Kidney (tissue), 14 donors: ENCODE data around the gene PRAC1. TPM values are rescaled to one million over a fixed set of nuclear protein-coding genes. Genes with fewer than 3 reads are reported as not detected.
A peak's percentile ranks its signal among the peaks of the same experiment; 100 is the strongest.

Source experiments
- DNase-seq, 5 donors: peaks; one replicate each; pipeline ENCODE4 v3.0.0-alpha.2; 2013 to 2020
- FAIRE-seq: peaks from 2 replicates; lab custom pipeline; 2012; peaks lifted over from hg19 to GRCh38; lab: Jason Lieb, UNC
- H3K27ac ChIP-seq, 2 donors: one replicate each; pipeline ENCODE4 v1.7.0; 2013; ENCODE audit warnings: low read depth in 2 of 2, low read length in 2 of 2, inconsistent platforms in 1 of 2
- H3K27me3 ChIP-seq: one replicate; pipeline ENCODE4 v1.7.1; 2013; ENCODE audit warnings: low read length, inconsistent platforms; ENCODE audit not compliant: control insufficient read depth, insufficient read depth
- H3K36me3 ChIP-seq, 3 donors: one replicate each; pipeline versions ENCODE4 v1.7.0 to v1.7.1; 2013; ENCODE audit warnings: low read length in 3 of 3, control low read depth in 1 of 3, inconsistent platforms in 1 of 3; ENCODE audit not compliant: insufficient read depth in 3 of 3, control insufficient read depth in 2 of 3
- H3K4me1 ChIP-seq, 3 donors: one replicate each; pipeline versions ENCODE4 v1.7.0 to v1.7.1; 2013; ENCODE audit warnings: low read length in 3 of 3, inconsistent platforms in 1 of 3, low read depth in 1 of 3; ENCODE audit not compliant: control insufficient read depth in 2 of 3, insufficient read depth in 2 of 3
- H3K4me3 ChIP-seq, 3 donors: one replicate each; pipeline versions ENCODE4 v1.7.0 to v1.8.1; 2013; ENCODE audit warnings: low read length in 3 of 3, control low read depth in 1 of 3, inconsistent platforms in 1 of 3
- H3K9ac ChIP-seq, 3 donors: one replicate each; pipeline versions ENCODE4 v1.7.0 to v1.7.1; 2013; ENCODE audit warnings: low read length in 3 of 3, control low read depth in 1 of 3, inconsistent platforms in 1 of 3
- H3K9me3 ChIP-seq, 3 donors: one replicate each; pipeline versions ENCODE4 v1.7.0 to v1.7.1; 2013; ENCODE audit warnings: low read length in 3 of 3, control low read depth in 1 of 3, inconsistent platforms in 1 of 3; ENCODE audit not compliant: control insufficient read depth in 2 of 3, insufficient read depth in 1 of 3
- intact Hi-C: fragments of 100-400 bp; cut with DNase I; formaldehyde crosslinking; loops from one replicate; pipeline ENCODE4 v1.11.1; 2022
- microRNA-seq: library from miRNA; unstranded; fragments of <30 nt; microRNA quantifications from one replicate; pipeline ENCODE4 v1.2.0, GENCODE V29; 2020
- polyA plus RNA-seq: library from polyadenylated mRNA; stranded (reverse); fragments of 350-450 nt; fragmentation: Illumina TruSeq; extraction: RNeasy Lipid Tissue Mini Kit (QIAGEN cat#74804); gene quantifications from one replicate; pipeline ENCODE4 v1.2.3, GENCODE V29; 2014; ENCODE audit warnings: low read depth, low replicate concordance; ENCODE audit not compliant: insufficient read depth
- total RNA-seq: library from RNA; stranded (reverse); fragmentation: NEBNext Ultra II Directional; extraction: Animal tissue kit (Norgen Biotek cat#: 25700); gene quantifications from one replicate; pipeline ENCODE4 v1.2.1, GENCODE V29; 2021
- TF ChIP-seq, protein P1 (sequence below): IDR thresholded peaks from 3 replicates; pipeline ENCODE4 v1.5.1; 2012; ENCODE audit warnings: mild to moderate bottlenecking, moderate library complexity, borderline replicate concordance; ENCODE audit not compliant: insufficient read depth; ENCODE audit errors: extremely low read depth
- donor health status: control.
- donor health status: control.
- donor health status: control.
- donor health status: control.
- donor health status: control.
- donor health status: DM: yes; HTN: yes; CAD: no.
- donor health status: Normal renal cell carcinoma (clear cell type).

Gene PRAC1
- total and polyA plus RNA-seq, 2 donors from 2014 or later: not detected

DNA sequence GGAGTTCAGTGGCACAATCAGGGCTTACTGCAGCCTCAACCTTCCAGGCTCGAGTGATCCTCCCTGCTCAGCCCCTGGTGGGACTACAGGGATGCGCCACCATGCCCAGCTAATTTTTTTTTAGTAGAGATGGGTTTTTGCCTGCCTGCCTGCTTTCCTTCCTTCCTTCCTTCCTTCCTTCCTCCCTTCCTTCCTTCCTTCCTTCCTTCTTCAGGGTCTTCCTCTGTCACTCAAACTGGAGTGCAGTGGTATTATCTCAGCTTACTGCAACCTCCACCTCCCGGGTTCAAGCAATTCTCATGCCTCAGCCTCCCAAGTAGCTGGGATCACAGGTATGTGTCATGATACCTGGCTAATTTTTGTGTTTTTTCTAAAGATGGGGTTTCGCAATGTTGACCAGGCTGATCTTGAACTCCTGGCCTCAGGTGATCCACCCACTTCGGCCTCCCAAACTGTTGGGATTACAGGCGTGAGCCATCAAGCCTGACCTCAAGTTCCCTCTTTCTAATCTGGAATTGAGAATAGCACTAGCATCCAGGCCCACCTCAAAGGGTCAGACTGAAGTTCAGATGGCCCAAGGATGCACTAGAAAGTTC is 45.3 kb downstream of the PRAC1 start:
- DNase-seq: no peak
- no peak for FAIRE-seq
- Histone ChIP-seq H3K4me1 (peaks cover 0 to under 1% (median 0%) of the 10 kb centered on the region in 3 donors), H3K27me3 (no peaks in the 10 kb centered on the region), H3K36me3 (no peaks in the 10 kb centered on the region), H3K27ac (no peak overlapping the region), H3K4me3 (no peak overlapping the region), H3K9me3 (no peaks in the 10 kb centered on the region), H3K9ac (no peak overlapping the region)
- intact Hi-C loops: no loop called here
- TF ChIP-seq, protein P1, sequence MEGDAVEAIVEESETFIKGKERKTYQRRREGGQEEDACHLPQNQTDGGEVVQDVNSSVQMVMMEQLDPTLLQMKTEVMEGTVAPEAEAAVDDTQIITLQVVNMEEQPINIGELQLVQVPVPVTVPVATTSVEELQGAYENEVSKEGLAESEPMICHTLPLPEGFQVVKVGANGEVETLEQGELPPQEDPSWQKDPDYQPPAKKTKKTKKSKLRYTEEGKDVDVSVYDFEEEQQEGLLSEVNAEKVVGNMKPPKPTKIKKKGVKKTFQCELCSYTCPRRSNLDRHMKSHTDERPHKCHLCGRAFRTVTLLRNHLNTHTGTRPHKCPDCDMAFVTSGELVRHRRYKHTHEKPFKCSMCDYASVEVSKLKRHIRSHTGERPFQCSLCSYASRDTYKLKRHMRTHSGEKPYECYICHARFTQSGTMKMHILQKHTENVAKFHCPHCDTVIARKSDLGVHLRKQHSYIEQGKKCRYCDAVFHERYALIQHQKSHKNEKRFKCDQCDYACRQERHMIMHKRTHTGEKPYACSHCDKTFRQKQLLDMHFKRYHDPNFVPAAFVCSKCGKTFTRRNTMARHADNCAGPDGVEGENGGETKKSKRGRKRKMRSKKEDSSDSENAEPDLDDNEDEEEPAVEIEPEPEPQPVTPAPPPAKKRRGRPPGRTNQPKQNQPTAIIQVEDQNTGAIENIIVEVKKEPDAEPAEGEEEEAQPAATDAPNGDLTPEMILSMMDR: no peak

GRCh38 chr17:48672340-48672739 is 50.0 kb downstream of the PRAC1 start:
- Histone ChIP-seq H3K4me3 (peak overlapping the region in 2 of 3 donors; percentile 50 to 55), H3K27me3 (no peaks in the 10 kb centered on the region), H3K27ac (no peak overlapping the region), H3K9me3 (no peaks in the 10 kb centered on the region), H3K36me3 (no peaks in the 10 kb centered on the region), H3K4me1 (peaks cover 0 to 4% (median 0%) of the 10 kb centered on the region in 3 donors), H3K9ac (no peak overlapping the region)
- DNase-seq: no peak
- intact Hi-C loops: no loop called here
- TF ChIP-seq, protein P1: no peak
- no peak for FAIRE-seq

Small RNA genes within 50 kb of the gene (microRNA-seq; reads per million reads assigned to microRNA genes)
- not detected for gene MIR3185

Other genes starting within 250 kb of the PRAC1 start
- not detected for gene HOXB1, start 191.5 kb downstream of the PRAC1 start, total RNA-seq
- not detected for gene HOXB1, start 191.5 kb downstream of the PRAC1 start, polyA plus RNA-seq
- gene HOXB2, start 177.4 kb downstream of the PRAC1 start, total RNA-seq: 61.9 TPM
- 30.7 TPM for gene HOXB2, start 177.4 kb downstream of the PRAC1 start, polyA plus RNA-seq
- gene HOXB4, start 144.2 kb downstream of the PRAC1 start, total RNA-seq: 22.6 TPM
- 4.4 TPM for gene HOXB4, start 144.2 kb downstream of the PRAC1 start, polyA plus RNA-seq
- gene HOXB3, start 132.3 kb downstream of the PRAC1 start, total RNA-seq: 99.0 TPM
- 12.1 TPM for gene HOXB3, start 132.3 kb downstream of the PRAC1 start, polyA plus RNA-seq
- 27.0 TPM for gene HOXB5, start 128.7 kb downstream of the PRAC1 start, total RNA-seq
- 12.3 TPM for gene HOXB5, start 128.7 kb downstream of the PRAC1 start, polyA plus RNA-seq
- gene HOXB6, start 117.5 kb downstream of the PRAC1 start, total RNA-seq: 90.2 TPM
- 44.0 TPM for gene HOXB6, start 117.5 kb downstream of the PRAC1 start, polyA plus RNA-seq
- 45.4 TPM for gene HOXB7, start 111.5 kb downstream of the PRAC1 start, total RNA-seq
- 49.6 TPM for gene HOXB7, start 111.5 kb downstream of the PRAC1 start, polyA plus RNA-seq
- gene HOXB8, start 107.2 kb downstream of the PRAC1 start, total RNA-seq: 48.7 TPM
- 19.3 TPM for gene HOXB8, start 107.2 kb downstream of the PRAC1 start, polyA plus RNA-seq
- 45.8 TPM for gene HOXB9, start 96.2 kb downstream of the PRAC1 start, total RNA-seq
- 29.2 TPM for gene HOXB9, start 96.2 kb downstream of the PRAC1 start, polyA plus RNA-seq
- gene PRAC2, start 667 bp upstream of the PRAC1 start, total RNA-seq: not detected
- gene PRAC2, start 667 bp upstream of the PRAC1 start, polyA plus RNA-seq: not detected
- not detected for gene HOXB13, start 6.2 kb upstream of the PRAC1 start, total RNA-seq
- not detected for gene HOXB13, start 6.2 kb upstream of the PRAC1 start, polyA plus RNA-seq
- gene TTLL6, start 94.7 kb upstream of the PRAC1 start, total RNA-seq: 2.3 TPM
- 4.2 TPM for gene TTLL6, start 94.7 kb upstream of the PRAC1 start, polyA plus RNA-seq
- 157 TPM for gene CALCOCO2, start 108.5 kb upstream of the PRAC1 start, total RNA-seq
- gene CALCOCO2, start 108.5 kb upstream of the PRAC1 start, polyA plus RNA-seq: 63.6 TPM
- gene ATP5MC1, start 170.3 kb upstream of the PRAC1 start, total RNA-seq: 71.2 TPM
- gene ATP5MC1, start 170.3 kb upstream of the PRAC1 start, polyA plus RNA-seq: 845 TPM
- 86.7 TPM for gene UBE2Z, start 185.9 kb upstream of the PRAC1 start, total RNA-seq
- 47.5 TPM for gene UBE2Z, start 185.9 kb upstream of the PRAC1 start, polyA plus RNA-seq
- gene SNF8, start 222.3 kb upstream of the PRAC1 start, total RNA-seq: 110 TPM
- 203 TPM for gene SNF8, start 222.3 kb upstream of the PRAC1 start, polyA plus RNA-seq
- not detected for gene GIP, start 246.1 kb upstream of the PRAC1 start, total RNA-seq
- gene GIP, start 246.1 kb upstream of the PRAC1 start, polyA plus RNA-seq: not detected